NCI-H82 (cell line): ENCODE measurements around the gene LSG1.

Experiments used
- DNase-seq: peaks from one replicate; lab custom pipeline; 2025; lab: John Stamatoyannopoulos, UW

LSG1 gene

DNA sequence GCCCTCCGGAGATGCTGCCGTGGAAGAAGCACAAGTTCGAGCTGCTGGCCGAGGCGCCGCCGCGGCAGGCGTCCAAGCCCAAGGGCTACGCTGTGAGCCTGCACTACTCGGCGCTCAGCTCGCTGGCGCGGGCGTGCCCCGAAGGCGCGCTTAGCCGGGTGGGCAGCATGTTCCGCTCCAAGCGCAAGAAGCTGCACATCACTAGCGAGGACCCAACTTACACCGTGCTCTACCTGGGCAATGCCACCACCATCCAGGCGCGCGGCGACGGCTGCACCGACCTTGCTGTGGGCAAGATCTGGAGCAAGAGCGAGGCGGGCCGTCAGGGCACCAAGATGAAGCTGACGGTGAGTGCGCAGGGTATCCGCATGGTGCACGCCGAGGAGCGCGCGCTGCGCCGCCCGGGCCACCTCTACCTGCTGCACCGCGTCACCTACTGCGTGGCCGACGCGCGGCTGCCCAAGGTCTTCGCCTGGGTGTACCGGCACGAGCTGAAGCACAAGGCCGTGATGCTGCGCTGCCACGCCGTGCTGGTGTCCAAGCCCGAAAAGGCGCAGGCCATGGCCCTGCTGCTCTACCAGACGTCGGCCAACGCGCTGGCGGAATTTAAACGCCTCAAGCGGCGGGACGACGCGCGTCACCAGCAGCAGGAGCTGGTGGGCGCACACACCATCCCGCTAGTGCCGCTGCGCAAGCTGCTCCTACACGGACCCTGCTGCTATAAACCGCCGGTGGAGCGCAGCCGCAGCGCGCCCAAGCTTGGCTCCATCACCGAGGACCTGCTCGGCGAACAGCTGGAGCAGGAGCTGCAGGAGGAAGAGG is 15.0 kb upstream of the LSG1 start:
- peak; percentile 81 for DNase-seq

DNA sequence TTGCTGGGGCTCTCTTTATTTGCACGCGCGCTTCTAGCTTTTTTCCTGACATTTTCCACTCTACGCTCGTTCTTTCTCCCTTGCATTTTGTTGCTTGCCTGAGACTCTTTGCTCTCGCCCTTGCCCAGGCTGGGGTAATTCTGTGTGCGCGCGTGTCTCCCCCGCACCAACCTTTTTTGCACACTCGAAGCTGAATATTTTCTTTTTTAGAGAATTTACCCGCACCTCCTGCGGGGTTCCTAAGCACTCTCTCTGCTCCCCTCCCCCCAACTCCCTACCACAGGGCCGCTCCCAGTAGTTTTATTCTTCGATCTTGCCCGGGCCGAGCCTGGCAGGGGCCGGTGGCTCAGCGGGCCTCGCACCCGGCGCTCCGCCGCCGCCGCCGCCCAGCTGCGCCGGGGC is 14.4 kb upstream of the LSG1 start:
- DNase-seq: no peak

DNA sequence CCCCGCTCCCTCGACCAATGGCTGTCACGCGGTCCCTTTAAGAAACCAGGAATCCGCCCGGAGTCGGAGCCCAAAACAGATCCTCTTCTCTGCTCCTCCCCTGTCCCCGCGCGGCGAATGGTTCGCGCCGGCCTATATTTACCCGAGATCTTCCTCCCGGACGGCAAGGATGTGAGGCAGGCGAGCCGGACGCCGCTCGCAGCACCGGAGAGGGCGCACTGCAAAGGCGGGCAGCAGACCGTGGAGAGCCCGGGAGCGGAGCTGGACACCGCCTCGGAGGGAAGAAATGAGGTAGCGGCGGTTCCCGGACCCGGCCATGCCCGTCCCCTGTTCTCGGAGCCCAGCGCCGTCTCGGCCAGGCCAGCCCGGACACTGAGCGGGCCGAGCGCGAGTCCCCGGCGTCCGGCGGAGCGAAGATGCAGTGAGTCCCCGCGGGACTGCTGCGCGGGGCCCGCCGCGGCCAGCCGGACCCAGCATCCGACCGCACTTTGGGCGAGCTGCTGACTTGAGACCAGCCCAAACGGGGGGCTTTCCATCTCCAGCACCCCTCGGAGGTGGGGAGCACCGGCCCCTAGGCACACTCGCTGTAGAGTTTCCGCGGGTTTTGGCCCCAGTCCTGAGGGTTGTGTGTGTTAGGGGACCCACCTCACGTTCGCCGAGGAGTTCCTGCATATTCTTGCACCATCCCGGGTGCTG is 13.9 kb upstream of the LSG1 start, which contains the start of gene FAM43A:
Gene FAM43A, plus strand, starts transcription at position 166 of the 696 bp plus-strand sequence. CDS start 944 bp downstream, outside the sequence.
- peak; percentile 92 for DNase-seq

DNA sequence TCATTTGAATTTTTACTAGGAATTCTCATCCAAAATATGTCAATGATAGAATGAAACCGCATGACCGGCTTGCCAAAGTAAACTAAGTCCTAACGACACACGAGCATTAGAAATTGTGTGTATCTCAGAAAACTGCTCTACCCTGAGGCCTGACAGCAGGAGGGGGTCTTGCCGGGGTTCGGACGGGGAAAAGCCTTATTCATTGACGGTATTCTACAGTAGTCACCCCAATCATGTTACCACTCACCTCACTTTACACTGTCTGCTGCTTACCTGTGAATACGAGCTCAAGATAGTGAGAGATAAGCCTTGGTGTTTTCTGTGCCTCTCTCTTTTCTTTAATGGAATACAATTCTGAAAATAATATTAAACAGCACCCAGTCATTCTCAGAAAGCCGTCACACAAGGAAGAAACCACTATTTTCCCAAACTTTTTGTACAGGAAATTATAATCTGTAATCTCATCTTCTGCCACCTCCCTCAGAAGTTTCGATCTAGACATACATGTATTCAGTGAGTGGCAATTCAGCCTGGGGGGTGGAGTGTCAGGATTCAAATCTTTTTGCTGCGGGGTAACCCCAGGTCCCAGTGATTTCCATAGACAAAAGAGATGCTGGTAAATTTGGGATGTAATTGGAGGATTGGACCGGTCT is 13.2 kb upstream of the LSG1 start:
- DNase-seq: no peak

DNA sequence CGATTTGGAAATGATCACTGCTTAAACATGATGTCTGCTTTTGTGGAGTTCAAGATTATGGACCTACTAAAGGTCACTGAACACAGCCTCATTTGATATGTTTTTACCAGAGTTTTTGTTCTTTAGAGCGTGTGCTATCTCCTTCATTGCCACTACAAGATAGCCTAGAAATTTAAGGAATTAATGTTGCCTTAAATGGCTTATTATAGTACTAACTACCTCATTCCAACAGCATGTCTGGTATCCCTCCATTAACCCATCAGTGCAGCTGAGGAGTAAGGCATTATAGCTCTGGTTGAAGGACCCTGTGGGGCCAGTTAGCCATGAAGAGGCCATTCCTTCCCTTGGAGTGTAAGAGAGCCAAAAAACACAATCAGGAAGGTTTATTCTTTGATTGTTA is 11.4 kb upstream of the LSG1 start:
- no peak for DNase-seq

DNA sequence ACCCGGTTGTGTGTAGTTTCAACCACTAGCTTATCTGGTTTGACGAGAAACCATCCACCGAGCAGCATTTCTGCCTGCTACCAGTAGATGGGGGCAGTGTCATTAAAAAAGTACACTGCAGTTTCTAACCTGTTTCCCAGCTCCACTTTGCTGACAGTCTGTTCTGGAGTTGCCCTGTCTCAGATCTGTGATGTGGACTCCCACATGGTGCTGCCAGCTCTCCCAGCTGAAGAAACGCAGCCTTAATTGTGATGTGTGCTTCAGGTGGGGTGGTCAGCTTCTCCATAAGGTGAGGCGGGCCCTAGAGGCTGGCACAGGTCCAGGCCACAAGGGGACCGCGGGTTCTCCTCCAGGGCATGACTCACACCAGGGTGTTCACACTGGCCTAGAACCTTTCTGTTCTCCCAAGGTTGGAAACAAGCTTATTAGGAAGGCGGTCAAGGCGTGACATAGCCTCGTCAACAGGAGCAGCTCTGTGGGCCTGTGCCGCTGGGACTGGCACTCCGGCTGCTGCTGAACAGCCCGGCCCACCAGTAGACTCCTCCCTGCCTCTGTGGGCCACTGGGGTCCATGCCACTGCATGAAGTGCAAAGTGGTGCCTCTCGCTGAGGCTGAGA is 10.8 kb upstream of the LSG1 start:
- DNase-seq: peak; percentile 92

DNA sequence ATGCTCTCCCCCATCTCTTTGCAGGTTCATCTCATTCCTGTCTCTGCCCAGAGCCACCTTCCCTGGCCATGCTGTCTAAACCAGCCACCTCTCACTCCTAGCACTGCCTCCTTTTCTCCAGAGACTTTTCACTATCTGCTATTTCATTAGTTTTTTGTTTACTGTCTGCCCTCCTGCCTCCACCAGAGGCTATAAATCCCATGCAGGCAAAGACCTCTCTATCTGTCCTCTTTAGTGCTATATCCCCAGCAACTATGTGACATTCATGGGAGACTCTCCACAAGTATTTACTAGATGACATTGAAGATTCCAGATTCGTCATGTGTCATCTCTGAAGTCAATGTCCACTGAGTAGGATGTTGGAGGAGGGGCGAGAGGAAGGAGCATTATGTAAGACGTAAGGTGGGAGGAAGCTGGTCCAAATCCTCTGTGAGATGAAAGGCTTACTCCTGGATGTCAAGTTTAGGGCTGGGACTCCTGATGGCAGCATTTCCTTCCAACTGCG is 10.2 kb upstream of the LSG1 start:
- DNase-seq: no peak

DNA sequence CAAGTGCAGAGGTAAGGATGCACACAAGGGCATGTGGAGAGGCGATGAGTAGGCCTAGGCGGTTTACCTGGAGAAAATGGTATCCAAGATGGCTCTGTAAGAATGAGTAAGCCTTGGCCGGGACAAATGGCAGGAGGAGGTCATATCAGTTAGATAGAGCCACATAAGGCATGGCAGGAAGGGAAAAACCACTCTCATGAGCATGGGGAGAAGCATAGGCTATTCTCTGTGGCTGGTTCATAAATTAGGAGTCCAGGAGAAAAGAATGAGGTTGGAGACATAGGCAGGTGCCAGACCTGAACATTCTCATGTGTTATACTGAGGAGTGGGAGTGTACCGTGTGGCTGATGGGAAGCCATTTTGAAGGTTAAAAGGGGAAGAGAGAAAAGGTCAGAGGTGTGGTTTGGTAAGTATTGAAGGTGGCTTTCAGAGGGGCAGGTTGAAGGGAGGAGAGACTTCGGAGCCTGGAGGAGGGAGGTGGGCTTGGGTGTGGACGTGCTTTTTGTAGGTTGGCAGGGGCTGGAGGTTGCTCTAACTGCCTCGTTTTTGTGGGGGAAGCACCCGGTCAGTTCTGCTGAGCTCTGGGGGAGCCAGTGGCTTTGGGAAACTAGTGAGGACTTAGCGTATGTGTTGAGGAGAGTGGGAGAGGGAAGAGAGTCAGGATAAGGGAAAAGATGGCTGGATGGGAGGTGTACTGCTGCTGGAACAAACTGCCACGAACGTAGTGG is 9.1 kb upstream of the LSG1 start:
- no peak for DNase-seq

DNA sequence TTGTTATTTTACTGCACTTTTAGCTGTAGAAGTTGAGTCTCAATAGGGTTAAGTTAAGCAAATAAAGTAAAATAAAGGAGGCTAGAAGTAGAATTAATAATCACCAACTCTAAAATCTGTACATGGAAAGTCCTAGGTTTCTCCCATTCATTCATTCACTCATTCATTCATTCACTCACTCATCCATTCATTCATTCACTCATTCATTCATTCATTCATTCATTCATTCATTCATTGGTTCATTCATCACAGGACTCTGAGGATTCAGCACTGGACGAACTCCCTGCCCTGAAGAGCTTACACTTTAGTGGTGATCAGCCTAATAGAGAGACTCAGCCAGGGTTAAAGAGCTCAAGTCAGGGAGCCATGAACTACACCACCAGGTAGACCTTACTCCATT is 4.5 kb upstream of the LSG1 start:
- DNase-seq: no peak

DNA sequence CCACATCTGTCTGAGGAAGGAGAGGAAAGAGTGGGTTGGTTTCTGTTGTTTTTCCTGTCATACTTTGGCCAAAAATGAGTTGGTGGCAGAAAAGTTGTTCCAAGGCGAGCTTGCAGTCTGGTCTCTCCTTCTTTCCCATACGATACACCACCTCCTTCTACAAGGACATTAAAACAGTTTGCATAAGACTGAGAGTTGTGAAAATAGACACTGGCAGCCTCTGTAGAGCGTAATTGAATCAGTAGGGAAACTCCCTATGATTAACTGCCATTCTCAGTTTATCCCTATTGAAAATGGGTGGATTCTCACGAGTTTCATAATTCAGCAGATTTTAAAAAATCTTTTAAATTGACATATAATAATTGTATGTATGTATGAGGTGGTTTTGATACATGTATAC is 3.7 kb upstream of the LSG1 start:
- no peak for DNase-seq

DNA sequence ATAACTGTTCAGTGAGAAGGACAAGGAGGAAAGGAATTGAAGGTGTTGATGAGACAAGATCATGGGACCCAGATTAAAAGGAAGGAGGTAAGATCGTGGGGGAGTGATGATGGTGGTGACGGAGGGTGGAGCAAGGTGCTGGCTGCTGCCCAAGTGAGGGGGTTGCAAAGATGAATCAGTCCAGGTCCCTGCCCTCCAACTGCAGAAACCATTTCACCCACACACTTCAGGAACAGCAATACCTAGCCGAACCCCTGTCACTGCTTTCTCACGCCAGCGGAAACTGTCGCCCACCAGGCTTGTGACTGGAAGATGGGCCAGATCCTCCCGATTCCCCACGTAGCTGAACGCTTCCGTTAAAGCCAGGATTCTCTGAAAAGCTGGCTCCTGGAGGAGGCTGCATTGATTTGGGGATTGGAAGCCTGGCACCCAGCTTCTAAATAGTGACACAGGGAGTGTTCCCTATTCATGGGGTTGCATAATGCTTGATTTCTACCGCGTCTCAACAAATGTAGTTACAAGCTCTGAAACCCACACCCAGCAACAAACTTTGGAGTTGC is 3.2 kb upstream of the LSG1 start:
- no peak for DNase-seq

DNA sequence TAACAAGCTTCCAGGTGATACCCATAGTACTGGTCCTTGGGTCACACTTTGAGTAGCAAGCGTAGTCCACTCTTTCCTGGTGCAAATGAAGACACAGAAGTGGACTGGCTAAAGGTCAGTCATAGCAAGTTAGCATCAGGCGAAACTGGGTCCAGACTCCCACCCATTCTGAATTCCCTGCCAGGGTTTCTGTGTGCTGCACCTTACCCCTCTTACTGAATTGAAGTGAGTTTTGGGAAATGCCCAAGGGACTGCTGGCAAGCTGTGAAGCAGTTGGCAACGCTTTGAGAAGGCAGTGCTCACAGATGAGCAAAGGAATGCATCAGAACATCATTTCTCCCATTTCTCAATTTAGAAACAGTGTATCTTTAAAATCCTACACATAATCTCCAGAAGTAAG is 1.8 kb upstream of the LSG1 start:
- no peak for DNase-seq

DNA sequence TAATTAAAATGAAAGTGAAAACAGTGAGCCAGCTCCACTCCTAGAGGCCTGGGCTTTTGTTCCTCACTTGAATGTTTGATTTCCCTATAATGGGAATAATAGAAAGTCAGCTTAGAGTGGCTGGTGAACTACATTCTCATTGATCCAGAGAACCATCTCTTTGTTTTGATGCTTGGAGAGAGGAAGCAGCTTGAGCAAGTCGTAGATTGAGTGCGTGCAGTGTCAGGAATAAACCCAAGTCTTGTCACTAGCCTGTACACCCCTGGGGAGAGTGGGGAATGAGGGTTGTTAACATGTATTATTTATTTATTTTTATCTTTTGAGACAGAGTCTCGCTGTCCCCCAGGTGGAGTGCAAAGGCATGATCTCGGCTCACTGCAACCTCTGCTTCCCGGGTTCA is 885 bp upstream of the LSG1 start:
- no peak for DNase-seq

DNA sequence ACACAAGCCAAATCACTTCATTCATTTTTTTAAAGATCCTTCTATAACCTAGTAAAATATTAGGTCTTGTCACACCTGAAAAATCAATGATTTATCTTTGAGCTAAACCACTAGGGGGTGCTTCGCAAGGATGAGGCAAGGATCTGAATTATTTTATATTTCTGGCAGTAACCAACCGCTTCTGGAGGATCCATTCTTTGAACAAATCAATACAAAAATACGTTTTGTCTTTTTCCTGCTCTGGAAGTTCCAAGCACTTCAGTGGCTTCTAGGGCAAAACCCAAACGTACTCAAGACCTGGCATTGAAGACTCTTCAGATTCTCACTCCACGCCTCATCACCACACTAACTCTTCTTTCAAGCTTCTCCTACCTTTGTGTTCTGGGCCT is 486 bp downstream of the LSG1 start:
- DNase-seq: peak; percentile 63

DNA sequence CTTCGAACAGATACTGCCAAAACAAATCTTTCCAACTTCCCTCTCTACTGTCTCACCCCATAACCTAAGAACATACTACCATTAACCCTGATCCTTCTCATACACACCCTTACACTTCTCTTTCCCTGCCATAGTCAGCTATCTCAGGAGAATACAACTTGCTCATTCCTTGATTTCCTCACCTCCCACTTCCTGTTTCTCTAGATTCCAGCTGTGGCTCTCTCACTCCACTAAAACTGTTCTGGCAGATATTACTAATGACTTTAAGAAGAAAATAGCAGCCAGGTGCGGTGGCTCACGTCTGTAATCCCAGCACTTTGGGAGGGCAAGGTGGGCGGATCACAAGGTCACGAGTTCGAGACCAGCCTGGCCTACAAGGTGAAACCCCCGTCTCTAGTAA is 4.6 kb downstream of the LSG1 start:
- DNase-seq: no peak

DNA sequence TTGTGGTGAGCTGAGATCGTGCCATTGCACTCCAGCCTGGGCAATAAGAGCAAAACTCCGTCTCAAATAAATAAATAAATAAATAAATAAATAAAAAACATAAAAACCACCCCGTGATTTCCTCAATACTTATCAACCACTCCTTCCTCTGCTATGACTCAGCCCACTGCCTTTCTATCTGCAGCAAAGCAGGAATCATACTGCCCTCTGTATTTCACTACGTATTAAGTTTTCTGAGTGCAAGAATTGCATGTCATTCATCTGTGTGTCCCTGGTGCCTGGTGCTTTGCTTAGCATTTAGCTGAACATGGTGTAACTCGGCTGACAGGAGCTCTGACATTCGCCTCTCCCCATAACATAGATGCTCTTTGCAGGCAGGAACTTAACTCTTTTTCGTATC is 7.1 kb downstream of the LSG1 start:
- DNase-seq: no peak

DNA sequence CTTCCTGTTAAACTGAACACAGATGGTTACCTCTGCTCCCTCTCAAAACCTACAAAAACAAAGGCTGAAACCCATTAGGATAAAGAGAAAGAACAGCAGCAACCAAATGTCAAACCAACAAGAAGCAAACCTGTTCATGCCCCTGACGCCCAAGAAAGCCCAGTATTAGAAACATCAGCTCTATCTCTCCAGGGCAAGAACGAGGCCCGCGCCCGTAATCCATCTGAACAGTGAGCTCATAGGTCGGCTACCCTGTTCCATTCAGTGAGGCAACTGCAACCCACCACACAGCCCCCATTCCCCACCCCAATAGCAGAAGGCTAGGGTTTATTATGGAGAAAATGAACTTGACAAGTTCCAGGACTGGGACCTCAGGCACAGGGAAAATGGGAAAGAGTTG is 10.0 kb downstream of the LSG1 start:
- DNase-seq: peak; percentile 68

DNA sequence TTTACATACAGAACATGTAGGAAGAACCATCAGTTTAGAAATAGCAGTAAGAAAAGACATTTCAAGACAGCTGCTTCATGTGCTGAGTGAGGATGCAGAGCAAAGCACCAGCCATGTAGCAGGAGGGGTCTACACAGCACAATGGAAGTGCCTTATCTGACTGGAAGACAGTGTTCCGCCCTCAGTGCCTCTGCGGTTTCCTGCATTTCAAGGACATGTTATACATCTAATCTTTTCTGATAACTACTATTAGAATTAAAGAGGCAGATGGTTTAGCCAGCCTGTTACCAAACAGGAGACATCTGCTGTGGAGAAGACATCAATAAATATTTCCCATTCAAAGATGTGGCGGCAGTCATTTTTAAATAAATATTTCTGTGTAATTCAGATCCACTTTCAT is 10.6 kb downstream of the LSG1 start:
- peak; percentile 89 for DNase-seq

DNA sequence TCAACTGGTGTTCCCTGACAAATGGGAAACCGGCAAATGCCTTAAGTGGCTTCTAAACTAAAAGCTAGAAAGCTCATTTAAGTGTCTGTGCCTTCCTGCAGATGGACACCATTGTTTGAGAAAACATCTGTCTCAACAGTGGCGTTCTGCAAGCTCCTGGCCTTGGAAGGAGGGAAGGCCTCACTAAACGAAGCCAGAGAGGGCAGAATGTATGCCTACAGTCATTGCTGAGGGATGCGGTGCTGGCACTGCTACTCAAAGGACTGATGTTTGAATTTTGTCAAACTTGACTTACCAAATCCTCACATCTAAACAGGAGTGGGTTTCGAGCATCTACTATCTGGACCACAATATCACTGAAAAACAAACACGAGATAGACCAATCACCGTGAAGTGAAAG is 12.2 kb downstream of the LSG1 start:
- no peak for DNase-seq

DNA sequence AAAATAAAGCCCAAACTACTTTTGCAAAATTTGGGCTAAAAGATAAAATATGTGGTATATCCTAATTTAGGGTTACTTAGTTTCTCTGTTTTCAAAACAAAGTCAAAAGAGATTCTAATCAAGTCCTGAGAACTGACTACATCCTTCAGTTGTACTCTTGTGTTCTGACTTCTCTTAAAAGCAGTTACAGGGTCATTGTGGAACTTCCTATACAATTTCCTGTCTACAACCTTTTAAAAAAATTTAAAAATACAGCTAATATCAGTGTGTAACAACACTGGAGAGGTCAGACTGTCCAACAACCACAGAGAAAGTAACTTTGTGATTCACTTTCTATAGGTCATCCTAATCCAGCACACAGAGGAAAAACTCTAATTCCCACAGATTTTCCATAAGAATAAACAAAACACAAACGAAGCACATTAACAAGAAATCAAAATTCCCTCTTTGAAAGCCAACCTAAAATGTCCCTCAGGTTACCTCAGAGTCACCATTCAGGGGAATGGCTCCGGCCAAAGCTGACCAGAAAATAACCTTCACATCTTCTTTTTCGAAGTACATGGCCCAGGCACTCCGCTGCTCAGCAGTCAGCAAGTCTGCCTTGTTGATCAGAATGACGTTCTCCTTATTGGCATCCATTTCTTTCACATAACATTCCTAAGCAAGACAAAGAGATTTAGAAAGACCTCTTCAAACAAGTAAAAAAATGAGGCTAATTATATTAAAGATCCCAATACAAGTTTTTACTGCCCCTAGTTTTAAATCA is 13.3 kb downstream of the LSG1 start:
- no peak for DNase-seq

DNA sequence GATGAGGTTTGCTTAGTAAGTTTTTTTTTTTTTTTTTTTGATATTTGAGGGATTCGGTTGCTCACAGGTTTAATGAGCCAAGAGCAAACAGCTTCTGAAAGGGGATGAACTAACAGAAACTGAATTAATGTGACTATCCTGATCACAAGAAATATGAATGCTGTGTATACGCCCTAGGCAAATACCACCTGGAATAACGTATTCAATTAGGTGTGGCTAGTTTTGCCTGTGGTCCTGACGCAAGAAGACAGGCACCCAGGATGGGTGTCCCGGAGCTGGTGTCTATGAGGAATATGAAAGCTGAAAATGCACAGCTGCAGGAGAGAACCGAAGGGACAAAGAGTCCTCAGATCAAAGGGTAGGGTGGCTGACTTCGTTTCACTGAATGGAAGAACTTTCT is 14.6 kb downstream of the LSG1 start:
- no peak for DNase-seq
